DND-41 (cell line): ENCODE data around the gene SLC36A2.

Source experiments
- ATAC-seq: fragments of 200-7000 bp; cut with Tn5 transposase; 3 replicates; pipeline ENCODE4 v1.9.1; 2021; ENCODE audit warnings: low read depth; ENCODE audit not compliant: insufficient read depth
- DNase-seq: peaks from one replicate; pipeline ENCODE4 v3.0.0-alpha.2; 2020
- H2AFZ ChIP-seq: 2 replicates; pipeline ENCODE4 v1.6.0; 2012; ENCODE audit warnings: low read depth, low read length
- H3K27ac ChIP-seq: 2 replicates; pipeline ENCODE4 v1.5.1; 2012; ENCODE audit warnings: low read length, inconsistent platforms
- H3K27me3 ChIP-seq: fragments of 200-600 bp; sonication (generic); 2 replicates; pipeline ENCODE4 v1.6.0; 2012; ENCODE audit warnings: low read length, mild to moderate bottlenecking, inconsistent platforms; ENCODE audit not compliant: insufficient read depth, poor library complexity
- H3K36me3 ChIP-seq: 2 replicates; pipeline ENCODE4 v1.5.1; 2012; ENCODE audit warnings: low read length, inconsistent platforms; ENCODE audit not compliant: insufficient read depth
- H3K4me1 ChIP-seq: 2 replicates; pipeline ENCODE4 v1.5.1; 2012; ENCODE audit warnings: mild to moderate bottlenecking, low read length; ENCODE audit not compliant: insufficient read depth
- H3K4me2 ChIP-seq: 2 replicates; pipeline ENCODE4 v1.6.0; 2012; ENCODE audit warnings: mild to moderate bottlenecking, moderate library complexity, low read length, inconsistent platforms; ENCODE audit not compliant: insufficient read depth
- H3K4me3 ChIP-seq, 2 experiments: fragments of 200-600 bp in 1 of 2; shearing (Covaris generic) in 1 of 2; 2 replicates each; pipeline ENCODE4 v1.5.1; 2012 to 2016; ENCODE audit warnings: inconsistent platforms in 2 of 2, low read length in 2 of 2, mild to moderate bottlenecking in 2 of 2, low read depth in 1 of 2, moderate library complexity in 1 of 2
- H3K79me2 ChIP-seq: 2 replicates; pipeline ENCODE4 v1.6.0; 2012; ENCODE audit warnings: low read length, inconsistent platforms; ENCODE audit not compliant: insufficient read depth
- H3K9ac ChIP-seq: 2 replicates; pipeline ENCODE4 v1.6.0; 2012; ENCODE audit warnings: low read depth, mild to moderate bottlenecking, inconsistent platforms, low read length, moderate library complexity
- H3K9me3 ChIP-seq: 2 replicates; pipeline ENCODE4 v1.5.1; 2012; ENCODE audit warnings: low read length, moderate library complexity, mild to moderate bottlenecking, inconsistent platforms; ENCODE audit not compliant: insufficient read depth, severe bottlenecking
- H4K20me1 ChIP-seq: 2 replicates; pipeline ENCODE4 v1.6.0; 2012; ENCODE audit warnings: low read length; ENCODE audit not compliant: insufficient read depth
- CTCF ChIP-seq: IDR thresholded peaks from 2 replicates; pipeline ENCODE4 v1.5.1; 2012; ENCODE audit warnings: borderline replicate concordance, low read length, moderate library complexity, mild to moderate bottlenecking; ENCODE audit not compliant: poor library complexity, severe bottlenecking; ENCODE audit errors: extremely low read depth
- EZH2 ChIP-seq: IDR thresholded peaks from 3 replicates; pipeline ENCODE4 v1.6.1; 2012; ENCODE audit warnings: borderline replicate concordance, low read depth, mild to moderate bottlenecking, moderate library complexity, low read length, inconsistent platforms; ENCODE audit not compliant: severe bottlenecking

Gene SLC36A2

GRCh38 chr5:151278845-151279244, 68.5 kb downstream of the SLC36A2 start:
- H3K9ac ChIP-seq, result no peak overlapping the region
- no peaks in the 10 kb centered on the region for H3K9me3 ChIP-seq
- H3K27ac ChIP-seq, result no peak overlapping the region
- no peak for DNase-seq
- no peaks in the 10 kb centered on the region for H3K27me3 ChIP-seq
- no peak overlapping the region for H3K4me3 ChIP-seq
- no peak overlapping the region for H2AFZ ChIP-seq
- TF ChIP-seq EZH2 (no peak), CTCF (no peak)
- H4K20me1 ChIP-seq, result no peaks in the 10 kb centered on the region
- H3K36me3 ChIP-seq, result no peaks in the 10 kb centered on the region
- H3K79me2 ChIP-seq, result no peaks in the 10 kb centered on the region
- no peak for ATAC-seq
- no peak overlapping the region for H3K4me2 ChIP-seq
- no peaks in the 10 kb centered on the region for H3K4me1 ChIP-seq

GRCh38 chr5:151275803-151276202, 71.6 kb downstream of the SLC36A2 start:
- Histone ChIP-seq H3K27ac (no peak overlapping the region), H3K4me2 (no peak overlapping the region), H3K9me3 (no peaks in the 10 kb centered on the region), H3K9ac (no peak overlapping the region), H3K79me2 (no peaks in the 10 kb centered on the region), H3K27me3 (no peaks in the 10 kb centered on the region), H3K36me3 (peaks cover 5% of the 10 kb centered on the region; the same call in 1 of the 2 replicates), H4K20me1 (no peaks in the 10 kb centered on the region), H3K4me3 (no peak overlapping the region), H2AFZ (no peak overlapping the region), H3K4me1 (no peaks in the 10 kb centered on the region)
- no peak for ATAC-seq
- DNase-seq, result no peak
- TF ChIP-seq CTCF (no peak), EZH2 (no peak)

- no peaks in the 10 kb centered on the region for H3K79me2 ChIP-seq
- ATAC-seq (no peak), DNase-seq (no peak)
- no peak overlapping the region for H3K9ac ChIP-seq
- H3K4me3 ChIP-seq, result no peak overlapping the region
- H3K27me3 ChIP-seq, result no peaks in the 10 kb centered on the region
- no peaks in the 10 kb centered on the region for H4K20me1 ChIP-seq
- peaks cover 16% of the 10 kb centered on the region for H3K36me3 ChIP-seq
- H3K4me2 ChIP-seq, result no peak overlapping the region
- H3K27ac ChIP-seq, result no peak overlapping the region
- no peak for TF ChIP-seq CTCF
- TF ChIP-seq EZH2, result no peak
- H3K4me1 ChIP-seq, result no peaks in the 10 kb centered on the region
- H3K9me3 ChIP-seq, result no peaks in the 10 kb centered on the region
- H2AFZ ChIP-seq, result no peak overlapping the region
These were observed 72.7 kb downstream of the SLC36A2 start for GRCh38 chr5:151274666-151275065.

GRCh38 chr5:151271336-151271735, 76.0 kb downstream of the SLC36A2 start:
- DNase-seq, result no peak
- Histone ChIP-seq H3K4me3 (no peak overlapping the region), H3K9me3 (no peaks in the 10 kb centered on the region), H3K27me3 (no peaks in the 10 kb centered on the region), H3K27ac (no peak overlapping the region), H3K4me1 (no peaks in the 10 kb centered on the region), H3K9ac (no peak overlapping the region), H3K36me3 (peaks cover 49% of the 10 kb centered on the region), H3K4me2 (no peak overlapping the region), H4K20me1 (no peaks in the 10 kb centered on the region), H3K79me2 (no peaks in the 10 kb centered on the region), H2AFZ (no peak overlapping the region)
- TF ChIP-seq CTCF (no peak), EZH2 (no peak)
- no peak for ATAC-seq
